Panc1 (cell line): ENCODE measurements around the gene H3-3A. TPM values are rescaled to one million over a fixed set of nuclear protein-coding genes. Genes with fewer than 3 reads are reported as not detected.

Source experiments
- ATAC-seq: fragments of 200-7000 bp; cut with Tn5 transposase; 2 replicates; pipeline ENCODE4 v1.9.1; 2020; ENCODE audit warnings: mild to moderate bottlenecking, moderate library complexity
- BruUV-seq: library from RNA; stranded (reverse); fragments of 400-500 nt; replicated peaks from 2 replicates; lab custom pipeline; 2021; lab: Mats Ljungman, UMichigan
- CTCF ChIA-PET: fragments of 300-600 bp; sonication (Branson Sonifier 250); formaldehyde crosslinking; loops from one replicate; lab custom pipeline; 2022; ENCODE audit warnings: antibody characterized with exemption; lab: Charles Lee
- POLR2A ChIA-PET: fragments of 300-600 bp; sonication (Branson Sonifier 250); formaldehyde crosslinking; loops from one replicate; lab custom pipeline; 2022; ENCODE audit warnings: antibody characterized with exemption; lab: Charles Lee
- DNase-seq: peaks from one replicate; pipeline ENCODE4 v3.0.0-alpha.2; 2010; ENCODE audit warnings: low read depth, low spot score
- H3K27ac ChIP-seq: 2 replicates; pipeline ENCODE4 v1.5.1; 2011; ENCODE audit warnings: mild to moderate bottlenecking, low read length, inconsistent platforms
- H3K27me3 ChIP-seq: fragments of 200-500 bp; sonication (Bioruptor generic); 2 replicates; pipeline ENCODE4 v1.6.0; 2014; ENCODE audit warnings: low read length, inconsistent platforms; ENCODE audit not compliant: control insufficient read depth, insufficient read depth
- H3K36me3 ChIP-seq: fragments of 200-500 bp; sonication (Bioruptor generic); 2 replicates; pipeline ENCODE4 v1.5.1; 2014; ENCODE audit warnings: inconsistent platforms, mild to moderate bottlenecking, low read length, moderate library complexity; ENCODE audit not compliant: control insufficient read depth, insufficient read depth
- H3K4me1 ChIP-seq: 2 replicates; pipeline ENCODE4 v1.5.1; 2011; ENCODE audit warnings: inconsistent platforms, mild to moderate bottlenecking, low read length, moderate library complexity; ENCODE audit not compliant: control insufficient read depth, insufficient read depth
- H3K4me3 ChIP-seq, 2 experiments: 2 replicates each; pipeline ENCODE4 v1.5.1; 2011 to 2012; ENCODE audit warnings: low read depth in 2 of 2, low read length in 2 of 2, mild to moderate bottlenecking in 2 of 2, inconsistent platforms in 1 of 2, moderate library complexity in 1 of 2
- H3K9me3 ChIP-seq: fragments of 200-500 bp; sonication (Bioruptor generic); 2 replicates; pipeline ENCODE4 v1.5.1; 2014; ENCODE audit warnings: low read depth, mild to moderate bottlenecking, inconsistent platforms, low read length, moderate library complexity; ENCODE audit not compliant: control insufficient read depth, insufficient read depth
- POLR2AphosphoS5 ChIP-seq: IDR thresholded peaks from 2 replicates; pipeline ENCODE4 v1.6.1; 2012; ENCODE audit warnings: mild to moderate bottlenecking, low read depth, low read length, moderate library complexity
- REST ChIP-seq, 2 experiments: IDR thresholded peaks; 2 replicates each; pipeline ENCODE4 v1.6.1; 2011 to 2012; ENCODE audit warnings: low read depth in 2 of 2, control low read depth in 1 of 2, low read length in 1 of 2, mild to moderate bottlenecking in 1 of 2, moderate library complexity in 1 of 2; ENCODE audit not compliant: insufficient read depth in 1 of 2
- SIN3A ChIP-seq: IDR thresholded peaks from 2 replicates; pipeline ENCODE4 v1.6.1; 2012; ENCODE audit warnings: low read depth, mild to moderate bottlenecking, low read length, moderate library complexity, borderline replicate concordance; ENCODE audit not compliant: insufficient read depth
- TCF7L2 ChIP-seq: IDR thresholded peaks from 2 replicates; pipeline ENCODE4 v1.6.1; 2011; ENCODE audit warnings: mild to moderate bottlenecking, low read depth, low read length, inconsistent platforms
- in situ Hi-C: cut with HindIII; loops from 2 replicates; pipeline ENCODE4 v1.10.0; 2016; ENCODE audit warnings: low sequenced_read_pairs, low pct_unique_long_range_greater_than_20kb
- intact Hi-C: fragments of 100-400 bp; cut with micrococcal nuclease; formaldehyde crosslinking; loops from one replicate; pipeline ENCODE4 v1.10.0; 2022; ENCODE audit not compliant: unreplicated experiment
- total RNA-seq: library from RNA; stranded (reverse); gene quantifications from one replicate; pipeline ENCODE4 v1.2.1, GENCODE V29; 2021; ENCODE audit not compliant: unreplicated experiment
- TF ChIP-seq, protein P1 (sequence below): fragments of 450-650 bp; IDR thresholded peaks from 2 replicates; pipeline ENCODE4 v1.5.1; 2017; ENCODE audit warnings: mild to moderate bottlenecking

H3-3A gene
- total RNA-seq, 1 experiment from 2014 or later, result 404 TPM

DNA sequence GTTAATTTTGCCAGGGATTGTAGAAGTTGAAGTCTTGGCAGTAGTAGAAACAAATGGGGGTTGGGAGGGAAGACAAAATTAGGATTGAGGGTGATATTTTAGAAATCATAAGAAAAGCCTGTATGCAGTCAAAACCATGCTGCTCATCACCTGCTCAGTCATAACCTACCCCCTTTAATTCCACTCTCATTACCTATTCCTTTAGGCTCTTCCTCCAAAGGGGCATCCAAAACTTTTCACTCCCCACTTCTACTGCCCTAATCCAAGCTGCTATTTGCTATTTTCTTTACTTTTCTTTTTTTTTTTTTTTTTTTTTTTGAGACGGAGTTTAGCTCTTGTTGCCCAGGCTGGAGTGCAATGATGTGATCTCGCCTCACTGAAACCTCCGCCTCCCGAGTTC, 11.5 kb downstream of the H3-3A start:
- ATAC-seq, result no peak
- CTCF ChIA-PET, result no interaction called here

GRCh38 chr1:226076378-226076777, 13.9 kb downstream of the H3-3A start:
- TF ChIP-seq POLR2AphosphoS5 (no peak), REST (IDR thresholded peaks at IDR 0.05; ENCODE audit: insufficient read depth in 1 of 2, low read depth in 2 of 2, low read length in 1 of 2) (no peak), SIN3A (no peak), TCF7L2 (no peak)
- TF ChIP-seq, protein P1, sequence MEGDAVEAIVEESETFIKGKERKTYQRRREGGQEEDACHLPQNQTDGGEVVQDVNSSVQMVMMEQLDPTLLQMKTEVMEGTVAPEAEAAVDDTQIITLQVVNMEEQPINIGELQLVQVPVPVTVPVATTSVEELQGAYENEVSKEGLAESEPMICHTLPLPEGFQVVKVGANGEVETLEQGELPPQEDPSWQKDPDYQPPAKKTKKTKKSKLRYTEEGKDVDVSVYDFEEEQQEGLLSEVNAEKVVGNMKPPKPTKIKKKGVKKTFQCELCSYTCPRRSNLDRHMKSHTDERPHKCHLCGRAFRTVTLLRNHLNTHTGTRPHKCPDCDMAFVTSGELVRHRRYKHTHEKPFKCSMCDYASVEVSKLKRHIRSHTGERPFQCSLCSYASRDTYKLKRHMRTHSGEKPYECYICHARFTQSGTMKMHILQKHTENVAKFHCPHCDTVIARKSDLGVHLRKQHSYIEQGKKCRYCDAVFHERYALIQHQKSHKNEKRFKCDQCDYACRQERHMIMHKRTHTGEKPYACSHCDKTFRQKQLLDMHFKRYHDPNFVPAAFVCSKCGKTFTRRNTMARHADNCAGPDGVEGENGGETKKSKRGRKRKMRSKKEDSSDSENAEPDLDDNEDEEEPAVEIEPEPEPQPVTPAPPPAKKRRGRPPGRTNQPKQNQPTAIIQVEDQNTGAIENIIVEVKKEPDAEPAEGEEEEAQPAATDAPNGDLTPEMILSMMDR, result no peak

More for the DNA sequence above, 11.5 kb downstream of the H3-3A start:
- BruUV-seq, result no TSS peak
- Histone ChIP-seq H3K36me3 (peaks cover 28% of the 10 kb centered on the region), H3K27ac (no peak overlapping the region), H3K4me1 (no peaks in the 10 kb centered on the region), H3K4me3 (no peak overlapping the region), H3K9me3 (no peaks in the 10 kb centered on the region), H3K27me3 (no peaks in the 10 kb centered on the region)
- no peak for DNase-seq
- intact Hi-C loops, result no loop called here
- in situ Hi-C loops, result no loop called here
- POLR2A ChIA-PET, result interaction anchor here (0.6 kb wide), 1 partner anchor 11 kb away, joined by 13 read pairs; no protein-coding TSS in a partner anchor
- TF ChIP-seq TCF7L2 (no peak), POLR2AphosphoS5 (peak; percentile 15; the same call in 1 of the 2 replicates)

DNA sequence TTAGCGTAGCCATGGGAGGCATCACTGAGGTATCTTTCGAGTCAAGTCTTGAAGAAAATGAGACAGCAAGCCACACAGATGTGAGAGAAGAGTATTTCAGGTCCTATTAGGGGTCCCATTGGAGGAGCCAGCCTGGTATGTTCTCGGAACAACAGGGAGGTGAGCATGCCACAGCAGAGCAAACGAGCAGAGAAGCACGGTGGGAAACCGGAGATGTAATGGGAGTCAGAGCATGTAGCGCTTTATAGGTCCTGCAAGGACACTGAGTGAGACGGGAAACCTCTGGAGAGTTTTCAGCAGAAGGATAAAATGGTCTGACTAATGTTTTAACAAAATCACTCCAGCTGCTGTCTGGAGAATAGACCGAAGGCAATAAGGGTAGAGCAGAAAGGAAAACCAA, 15.9 kb downstream of the H3-3A start:
- TF ChIP-seq, protein P1, result no peak
- TF ChIP-seq SIN3A (no peak), REST (IDR thresholded peaks at IDR 0.05; ENCODE audit: insufficient read depth in 1 of 2, low read depth in 2 of 2, low read length in 1 of 2) (no peak), TCF7L2 (no peak), POLR2AphosphoS5 (no peak)
- no peaks in the 10 kb centered on the region for H3K9me3 ChIP-seq
- CTCF ChIA-PET, result no interaction called here
- peaks cover 5% of the 10 kb centered on the region; the same call in 1 of the 2 replicates for H3K4me1 ChIP-seq
- H3K4me3 ChIP-seq, result no peak overlapping the region
- no peaks in the 10 kb centered on the region; the same call in 1 of the 2 replicates for H3K36me3 ChIP-seq
- H3K27me3 ChIP-seq, result no peaks in the 10 kb centered on the region
- intact Hi-C loops (no loop called here), in situ Hi-C loops (no loop called here)
- no TSS peak for BruUV-seq
- no peak for ATAC-seq
- DNase-seq, result no peak
- H3K27ac ChIP-seq, result no peak overlapping the region
- POLR2A ChIA-PET, result interaction anchor here (0.6 kb wide), 1 partner anchor 148 kb away, joined by 3 read pairs; no protein-coding TSS in a partner anchor

More at GRCh38 chr1:226076378-226076777, 13.9 kb downstream of the H3-3A start:
- Histone ChIP-seq H3K36me3 (peaks cover 15% of the 10 kb centered on the region), H3K27ac (no peak overlapping the region), H3K9me3 (no peaks in the 10 kb centered on the region), H3K27me3 (no peaks in the 10 kb centered on the region), H3K4me3 (no peak overlapping the region), H3K4me1 (no peaks in the 10 kb centered on the region)
- intact Hi-C loops (no loop called here), in situ Hi-C loops (no loop called here)
- BruUV-seq, result no TSS peak
- no peak for DNase-seq
- peak; percentile 42; the same call in 1 of the 2 replicates for ATAC-seq
- ChIA-PET POLR2A (interaction anchor here (0.5 kb wide), 1 partner anchor 40 kb away, joined by 12 read pairs; no protein-coding TSS in a partner anchor), CTCF (no interaction called here)
